SIG-M5 treated with dmso at 0.1 percent for 504 hours (cell line): ENCODE measurements around the gene FAM184A.

Experiments
- DNase-seq: peaks from one replicate; lab custom pipeline; 2025; ENCODE audit not compliant: unreplicated experiment; lab: John Stamatoyannopoulos, UW

The FAM184A gene

DNA sequence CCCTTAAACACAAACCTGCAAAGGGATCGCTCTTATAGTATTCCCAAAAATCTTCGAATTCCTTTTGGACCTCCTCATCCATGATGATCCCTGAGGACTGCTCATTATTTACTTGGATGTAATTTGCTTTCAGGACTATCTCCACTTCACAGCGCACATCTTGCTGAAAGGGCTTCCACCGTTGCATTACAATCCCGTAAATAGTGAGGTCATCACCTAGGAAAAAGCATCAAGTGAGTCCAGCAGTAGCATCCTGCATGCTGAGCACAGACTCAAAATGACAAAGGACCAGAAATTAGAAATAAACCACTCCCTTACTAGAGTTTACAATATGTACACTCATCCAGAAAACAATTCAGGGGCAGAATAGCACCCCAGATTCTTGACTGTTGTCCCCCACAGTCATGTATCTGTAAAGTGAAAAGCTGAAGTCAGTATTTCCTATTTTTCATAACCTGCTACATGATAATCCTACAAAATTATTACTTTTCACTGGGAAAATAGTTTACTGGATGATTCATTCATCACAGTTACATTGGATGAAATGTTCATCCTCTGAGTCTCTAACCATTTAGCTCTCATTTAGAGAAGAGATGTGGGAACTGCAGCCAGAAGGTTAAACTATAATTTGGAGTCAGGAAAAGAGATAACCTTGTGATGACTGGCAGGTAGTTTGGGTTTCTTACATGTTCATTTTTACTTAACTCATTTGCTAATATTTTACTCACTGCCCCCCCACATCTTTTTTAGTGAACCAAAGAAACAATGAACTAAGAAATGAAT is 160.7 kb downstream of the FAM184A start:
- DNase-seq: no peak

GRCh38 chr6:118914598-118914997 is 163.9 kb downstream of the FAM184A start:
- DNase-seq: no peak

DNA sequence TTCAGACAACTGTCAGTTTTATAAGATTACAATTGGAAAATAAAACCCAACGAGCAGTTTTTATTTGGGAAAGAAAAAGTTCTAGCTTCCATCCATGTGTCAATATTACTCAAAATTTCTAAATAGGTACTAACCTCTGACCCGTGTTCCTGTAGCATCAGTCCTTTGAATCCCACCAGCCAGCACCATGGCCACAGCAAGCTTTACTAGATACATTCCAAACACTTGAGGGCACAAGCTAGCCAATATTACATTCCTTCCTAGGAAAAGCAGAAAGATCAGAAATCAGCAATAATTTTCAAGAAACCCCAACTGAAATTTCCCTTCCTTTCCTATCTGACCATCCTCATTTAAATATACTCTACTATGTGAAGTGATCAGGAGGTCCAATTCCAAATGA is 165.3 kb downstream of the FAM184A start:
- no peak for DNase-seq

GRCh38 chr6:118912646-118913045 is 165.8 kb downstream of the FAM184A start:
- no peak for DNase-seq
